Measurements from ENCODE around the gene PLCXD1.
"Not testable (repeated sequence)": the region's sequence is repeated elsewhere in the genome, so short reads cannot be mapped to it uniquely, and the experiment has no call there.

PLCXD1 gene

DNA sequence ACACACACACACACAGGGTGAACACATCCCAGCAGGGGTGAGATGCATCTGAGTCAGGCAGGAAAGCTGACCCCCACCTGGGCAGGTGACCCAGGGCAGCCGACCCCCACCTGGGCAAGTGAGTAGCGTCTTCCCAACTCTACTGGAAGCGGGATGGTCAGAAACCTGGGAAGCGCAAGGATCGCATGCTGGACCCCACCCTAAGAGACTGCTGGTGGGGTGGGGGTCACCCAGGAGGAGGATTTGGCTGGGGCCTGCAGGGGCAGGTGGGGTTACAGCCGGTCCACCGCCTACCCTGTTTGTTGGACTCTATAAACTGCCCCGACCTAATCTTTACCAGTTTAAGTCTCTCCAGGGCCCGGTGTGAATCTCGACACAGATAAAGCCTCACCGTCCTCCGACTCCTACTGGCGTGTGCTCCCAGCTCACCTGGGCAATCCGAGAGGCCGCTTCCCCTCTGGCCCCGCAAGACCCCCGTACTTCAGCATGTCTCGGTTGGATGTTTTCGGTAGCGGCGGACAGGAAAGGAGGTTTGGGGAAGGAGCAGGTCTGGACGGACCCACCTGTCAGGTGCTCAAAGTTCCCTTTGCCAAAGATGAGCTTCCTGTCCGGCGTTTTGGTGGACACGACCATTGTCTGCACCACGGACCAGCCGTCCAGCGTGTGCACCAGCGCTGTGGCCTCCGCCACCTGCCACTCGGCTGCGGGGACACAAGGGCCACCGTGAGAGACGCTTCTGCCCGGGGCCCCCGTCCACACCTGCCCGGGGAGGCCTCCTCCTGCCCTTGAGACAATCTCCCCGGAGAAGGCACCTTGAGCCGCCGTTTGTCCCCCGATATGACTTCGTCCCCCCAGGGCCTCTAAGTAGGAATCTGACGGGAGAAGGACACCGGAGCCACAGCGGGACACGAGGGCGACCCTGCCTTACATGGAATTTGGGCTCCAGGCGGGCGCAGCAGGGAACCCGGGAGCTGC lies 35.5 kb downstream of the PLCXD1 start:
- DNase-seq (ENCODE audit: low read depth) = no peak

DNA sequence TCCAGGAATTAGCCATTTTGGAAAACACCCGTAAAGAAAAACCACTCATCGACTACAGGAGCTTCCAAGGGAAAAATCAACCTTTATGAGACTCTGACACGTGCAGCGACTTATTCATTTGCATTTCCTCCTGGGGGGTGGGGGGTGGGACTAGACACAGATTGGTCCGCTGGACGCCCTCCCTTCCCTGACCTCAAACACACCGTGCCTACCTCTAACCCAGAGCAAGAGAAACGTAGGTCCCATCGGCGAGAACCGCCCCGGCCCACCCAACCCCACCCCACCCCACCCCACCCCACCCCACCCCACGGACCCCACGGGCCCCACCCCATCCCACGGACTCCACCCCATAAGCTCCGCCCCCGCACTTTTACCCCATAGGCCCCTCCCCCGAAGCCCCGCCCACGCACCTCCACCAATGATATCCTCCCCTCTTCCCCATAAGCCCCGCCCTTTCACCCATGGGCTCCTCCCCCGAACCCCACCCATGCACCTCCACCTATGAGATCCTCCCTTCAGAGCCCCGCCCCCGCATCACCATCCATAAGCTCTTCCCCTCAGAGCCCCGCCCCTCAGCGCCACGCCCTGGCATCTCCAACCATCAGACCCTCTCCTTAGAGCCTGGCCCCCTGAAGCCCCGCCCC lies 36.4 kb downstream of the PLCXD1 start:
- DNase-seq (ENCODE audit: low read depth) = no peak

DNA sequence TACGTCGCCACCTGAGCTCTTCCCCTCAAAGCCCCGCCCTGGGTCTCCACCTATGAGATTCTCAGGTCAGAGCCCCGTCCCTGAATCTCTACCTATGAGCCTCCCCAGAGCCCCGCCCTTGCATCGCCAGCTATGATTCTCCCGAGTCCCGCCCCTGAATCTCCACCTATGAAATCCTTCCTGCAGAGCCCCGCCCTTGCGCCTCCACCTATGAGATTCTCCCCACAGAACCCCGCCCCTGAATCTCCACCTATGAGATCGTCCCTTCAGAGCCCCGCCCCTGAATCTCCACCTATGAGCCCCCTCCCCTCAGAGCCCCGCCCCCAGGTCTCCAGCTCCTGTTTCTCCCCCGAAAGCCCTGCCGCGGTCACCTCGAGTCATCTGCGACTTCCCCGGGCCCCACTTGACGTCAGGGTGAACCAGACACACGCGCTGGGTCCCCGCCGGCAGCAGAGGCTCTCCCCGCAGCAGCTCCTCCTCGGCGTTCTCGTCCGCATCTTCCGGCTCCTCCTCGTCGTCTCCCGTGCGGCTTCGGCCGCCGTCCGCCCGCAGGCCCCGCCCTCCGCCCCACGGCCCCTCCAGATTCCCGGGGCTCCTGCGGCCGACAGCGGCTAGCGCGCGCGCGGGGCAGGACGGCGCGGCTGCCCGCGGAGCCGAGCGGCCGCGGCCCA lies 37.0 kb downstream of the PLCXD1 start:
- peak; percentile 90 for DNase-seq (ENCODE audit: low read depth)

DNA sequence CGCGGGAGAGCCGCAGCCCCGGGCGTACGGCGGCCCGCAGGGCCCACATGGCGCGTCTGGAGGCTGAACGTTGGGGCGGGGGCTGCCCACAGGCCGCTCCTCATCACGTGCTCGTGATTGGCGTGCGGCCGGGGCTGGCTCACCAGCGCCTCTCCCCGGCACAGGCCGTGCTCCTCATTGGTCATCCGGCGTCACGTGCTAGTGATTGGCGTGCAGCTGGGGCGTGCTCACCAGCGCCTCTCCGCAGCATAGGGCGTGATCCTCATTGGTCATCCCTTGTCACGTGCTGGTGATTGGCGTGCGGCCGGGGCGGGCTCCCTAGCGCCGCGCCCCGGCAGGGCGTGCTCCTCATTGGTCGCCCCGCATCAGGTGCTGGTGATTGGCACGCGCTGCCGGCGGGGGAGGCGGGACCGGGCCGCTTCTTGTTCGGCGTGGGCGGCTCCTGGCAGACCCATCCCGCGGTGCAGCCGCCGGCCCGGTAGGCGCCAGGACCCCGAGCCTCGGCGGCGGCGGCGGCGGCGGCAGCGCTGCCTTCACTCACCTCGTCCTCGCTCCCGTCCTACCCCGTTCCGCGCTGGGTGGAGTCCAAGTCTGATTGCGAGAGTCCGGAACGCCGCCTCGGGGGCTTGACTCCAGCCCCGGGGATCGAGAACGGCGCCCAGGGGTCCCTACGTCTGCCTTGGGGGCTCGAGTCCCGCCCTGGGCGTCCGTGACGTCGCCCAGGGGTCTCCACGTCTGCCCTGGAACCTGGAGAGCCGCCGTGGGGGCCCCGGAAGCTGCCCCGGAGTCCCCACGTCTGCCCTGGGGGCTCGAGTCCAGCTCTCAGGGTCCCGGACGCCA lies 37.8 kb downstream of the PLCXD1 start, which contains the start of gene GTPBP6:
Gene GTPBP6 (minus strand): TSS at position 58 of the 840 bp plus-strand sequence. CDS start 9 bp downstream, at position 49.
- DNase-seq (ENCODE audit: low read depth) = peak; percentile 98

DNA sequence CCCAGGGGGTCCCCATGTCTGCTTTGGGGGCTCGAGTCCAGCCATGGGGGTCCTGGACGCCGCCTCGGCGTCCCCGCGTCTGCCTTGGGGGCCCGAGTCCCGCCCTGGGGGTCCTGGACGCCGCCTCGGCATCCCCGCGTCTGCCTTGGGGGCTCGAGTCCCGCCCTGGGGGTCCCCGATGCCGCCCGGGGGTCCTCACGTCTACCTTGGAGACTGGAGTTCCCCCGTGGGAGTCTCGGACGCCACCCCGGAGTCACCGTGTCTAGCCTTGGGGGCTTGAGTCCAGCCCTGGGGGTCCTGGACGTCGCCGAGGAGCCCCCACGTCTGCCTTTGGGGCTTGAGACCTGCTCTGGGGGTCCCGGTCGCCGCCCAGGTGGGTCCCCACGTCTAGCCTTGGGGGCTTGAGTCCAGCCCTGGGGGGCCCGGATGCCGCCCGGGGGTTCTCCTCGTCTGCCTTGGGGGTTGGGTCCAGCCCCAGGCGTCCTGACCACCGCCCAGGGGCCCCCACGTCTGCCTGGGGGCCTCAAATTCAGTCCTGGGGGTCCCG lies 38.5 kb downstream of the PLCXD1 start:
- no peak for DNase-seq (ENCODE audit: low read depth)

DNA sequence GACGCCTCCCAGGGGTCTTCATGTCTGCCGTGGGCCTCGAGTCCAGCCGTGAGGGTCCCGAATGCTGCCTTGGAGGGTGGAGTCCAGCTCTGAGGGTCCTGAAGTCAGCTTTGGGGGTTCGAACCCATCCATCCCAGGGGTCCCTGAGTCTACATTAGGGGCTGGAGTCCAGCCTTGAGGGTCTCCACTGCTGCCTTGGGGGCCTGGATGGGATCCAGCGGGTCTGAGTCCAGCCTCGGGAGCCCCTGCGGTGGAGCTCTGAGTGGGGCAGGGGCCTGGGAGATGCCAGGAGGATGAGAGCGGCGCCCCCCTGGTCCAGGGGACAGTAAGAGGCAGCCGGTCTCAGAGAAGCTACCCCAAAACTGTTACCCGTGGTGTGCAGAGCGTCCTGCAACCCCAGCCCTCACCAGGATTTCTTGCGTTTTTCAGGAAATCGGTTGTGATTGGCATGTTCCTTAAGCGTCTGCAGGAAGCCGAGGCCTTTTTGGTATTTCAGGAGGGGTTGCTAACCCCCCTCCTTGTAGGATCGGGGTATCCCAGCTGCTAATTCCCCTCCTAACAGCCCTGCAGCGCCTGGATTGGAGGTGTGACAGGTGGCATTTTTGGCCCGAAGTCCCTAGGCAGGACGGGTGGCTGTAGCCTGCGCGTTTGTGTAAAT lies 39.1 kb downstream of the PLCXD1 start:
- no peak for DNase-seq (ENCODE audit: low read depth)

DNA sequence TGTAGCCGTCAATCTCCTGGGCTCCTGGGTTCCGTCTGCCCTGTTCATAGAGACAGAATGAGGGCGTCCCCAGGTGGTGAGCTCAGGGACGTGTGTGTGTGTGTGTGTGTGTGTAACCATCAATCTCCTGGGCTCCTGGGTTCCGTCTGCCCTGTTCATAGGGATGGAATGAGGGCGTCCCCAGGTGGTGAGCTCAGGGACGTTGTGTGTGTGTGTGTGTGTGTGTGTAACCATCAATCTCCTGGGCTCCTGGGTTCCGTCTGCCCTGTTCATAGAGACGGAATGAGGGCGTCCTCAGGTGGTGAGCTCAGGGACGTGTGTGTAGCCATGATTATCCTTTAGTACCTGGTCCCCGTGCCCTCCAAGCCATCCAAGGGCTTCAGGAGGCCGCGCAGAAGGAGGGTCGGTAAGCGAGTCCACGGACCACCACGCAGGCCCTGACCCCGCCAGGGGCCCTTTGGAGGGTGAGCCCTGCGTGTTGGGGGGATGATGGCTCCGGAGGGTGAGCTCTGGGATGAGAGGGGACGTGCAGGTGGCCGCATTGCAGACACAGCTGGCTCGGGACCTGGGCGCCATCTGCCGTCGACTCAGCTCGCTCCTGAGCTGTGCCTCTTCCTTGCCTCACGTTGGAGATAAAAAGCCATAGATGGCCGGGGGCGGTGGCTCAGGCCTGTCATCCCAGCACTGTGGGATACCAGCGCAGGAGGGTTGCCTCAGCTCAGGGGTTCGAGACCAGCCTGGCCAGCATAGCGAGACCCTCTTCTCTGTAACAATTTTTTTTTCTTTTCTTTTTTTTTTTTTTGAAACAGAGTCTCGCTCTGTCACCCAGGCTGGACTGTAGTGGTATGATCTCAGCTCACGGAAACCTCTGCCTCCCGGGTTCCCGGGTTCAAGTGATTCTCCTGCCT lies 42.8 kb downstream of the PLCXD1 start:
- DNase-seq (ENCODE audit: low read depth) = no peak

DNA sequence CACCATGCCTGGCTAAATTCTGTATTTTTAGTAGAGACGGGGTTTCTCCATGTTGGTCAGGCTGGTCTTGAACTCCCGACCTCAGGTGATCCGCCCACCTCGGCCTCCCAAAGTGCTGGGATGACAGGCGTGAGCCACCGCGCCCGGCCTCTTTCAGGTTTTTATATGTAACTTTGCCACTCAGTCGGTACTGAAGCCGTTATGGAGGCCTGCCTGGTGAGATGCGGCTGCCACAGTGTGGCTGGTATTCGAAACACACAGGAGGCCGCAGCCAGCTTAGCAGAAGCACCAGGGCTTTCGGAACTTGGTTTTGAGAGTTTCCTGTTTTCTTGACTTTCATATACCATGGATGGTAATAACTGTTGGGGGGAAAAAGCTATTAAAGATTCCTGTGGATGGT lies 43.5 kb downstream of the PLCXD1 start:
- not testable (repeated sequence) for DNase-seq (ENCODE audit: low read depth)

GRCh38 chrX:327660-328126 lies 46.5 kb downstream of the PLCXD1 start:
- no peak for DNase-seq (ENCODE audit: low read depth)

DNA sequence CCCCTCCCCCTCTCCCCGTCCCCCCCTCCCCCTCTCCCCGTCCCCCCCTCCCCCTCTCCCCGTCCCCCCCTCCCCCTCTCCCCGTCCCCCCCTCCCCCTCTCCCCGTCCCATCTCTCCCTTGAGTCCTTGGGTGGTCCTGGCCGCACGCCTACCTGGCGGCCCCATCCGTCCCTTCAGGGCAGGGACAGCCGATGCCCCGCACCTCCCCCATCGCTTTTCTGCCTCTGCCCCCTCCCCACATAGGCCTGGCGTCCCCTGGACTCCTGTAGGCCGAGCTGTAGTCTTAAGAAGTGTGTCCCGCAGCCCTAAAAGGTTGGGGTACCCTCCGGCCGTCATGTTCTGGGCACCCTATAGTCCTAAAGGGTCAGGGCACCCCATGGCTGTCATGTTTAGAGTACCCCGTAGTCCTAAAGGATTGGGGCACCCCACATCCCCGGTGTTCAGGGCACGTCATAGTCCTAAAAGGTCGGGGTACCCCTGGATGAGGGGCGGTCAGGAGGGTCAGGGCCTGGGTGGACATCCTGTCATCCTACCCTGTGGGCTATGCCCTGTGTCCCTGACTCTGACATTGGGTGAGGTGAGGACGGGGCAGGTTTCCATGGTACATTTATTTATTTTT lies 48.2 kb downstream of the PLCXD1 start:
- DNase-seq (ENCODE audit: low read depth) = no peak

DNA sequence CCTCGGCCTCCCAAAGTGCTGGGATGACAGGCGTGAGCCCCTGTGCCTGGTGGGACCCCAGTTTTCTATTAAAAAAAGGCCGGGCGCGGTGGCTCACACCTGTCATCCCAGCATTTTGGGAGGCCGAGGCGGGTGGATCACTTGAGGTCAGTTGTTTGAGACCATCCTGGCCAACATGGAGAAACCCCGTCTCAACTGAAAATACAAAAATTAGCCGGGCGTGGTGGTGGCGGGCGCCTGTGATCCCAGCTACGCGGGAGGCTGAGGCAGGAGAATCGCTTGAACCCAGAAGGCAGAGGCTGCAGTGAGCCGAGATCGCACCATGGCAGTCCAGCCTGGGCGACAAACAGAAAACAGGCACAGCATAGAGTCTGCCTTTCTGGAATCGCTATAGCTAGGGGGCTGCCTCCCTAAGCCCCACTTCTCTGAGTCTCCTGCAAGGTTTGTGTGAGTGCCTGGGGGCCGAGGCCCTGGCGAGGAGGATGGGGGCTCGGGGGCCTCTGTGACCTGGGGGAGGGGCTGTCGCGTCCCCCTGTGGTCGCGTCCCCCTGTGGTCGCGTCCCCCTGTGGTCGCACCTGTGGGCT lies 49.1 kb downstream of the PLCXD1 start:
- not testable (repeated sequence) for DNase-seq (ENCODE audit: low read depth)

GRCh38 chrX:330726-331150 lies 49.6 kb downstream of the PLCXD1 start:
- no peak for DNase-seq (ENCODE audit: low read depth)

- DNase-seq (ENCODE audit: low read depth) = no peak
Measured at GRCh38 chrX:331151-331824, 50.1 kb downstream of the PLCXD1 start.

GRCh38 chrX:331825-332495 lies 50.8 kb downstream of the PLCXD1 start:
- DNase-seq (ENCODE audit: low read depth) = no peak

GRCh38 chrX:332496-332860 lies 51.3 kb downstream of the PLCXD1 start:
- no peak for DNase-seq (ENCODE audit: low read depth)

DNA sequence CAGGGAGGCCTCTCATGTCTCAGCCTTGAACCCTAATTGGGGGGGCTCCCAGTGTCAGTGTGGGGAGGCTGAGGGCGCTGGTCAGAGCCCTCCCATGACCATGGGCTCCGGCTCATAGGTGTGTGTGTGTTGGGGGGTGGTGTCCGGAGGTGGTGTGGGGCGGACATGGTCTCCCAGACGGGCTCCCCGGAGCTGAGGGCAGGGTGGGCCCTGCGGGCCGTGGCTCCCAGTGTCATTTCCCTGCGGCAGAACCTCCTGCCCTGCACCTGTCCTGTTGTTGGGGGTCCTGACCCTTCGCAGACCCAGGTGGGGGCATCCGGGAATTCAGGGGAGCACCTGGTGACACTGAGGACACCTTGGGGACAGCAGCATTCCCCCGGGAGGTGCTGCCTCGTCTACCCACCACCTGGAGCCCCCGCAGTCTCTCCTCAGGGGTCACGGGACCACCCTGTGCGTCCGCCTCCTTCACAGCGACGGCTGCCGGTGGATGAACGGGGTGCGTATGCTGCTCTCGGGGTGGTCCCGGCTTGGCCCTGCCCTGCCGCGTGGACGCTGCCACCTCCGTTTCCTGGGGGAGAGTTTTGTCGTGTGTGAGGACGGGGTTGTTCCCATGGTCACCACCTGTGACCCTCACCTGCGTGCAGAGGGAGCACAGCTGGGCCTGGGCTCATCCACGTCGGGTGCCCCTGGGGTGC lies 51.9 kb downstream of the PLCXD1 start:
- DNase-seq (ENCODE audit: low read depth) = no peak
